ENCODE data around the gene SLC17A2.
"Not testable (repeated sequence)": the region's sequence is repeated elsewhere in the genome, so short reads cannot be mapped to it uniquely, and the experiment has no call there.

SLC17A2 gene

DNA sequence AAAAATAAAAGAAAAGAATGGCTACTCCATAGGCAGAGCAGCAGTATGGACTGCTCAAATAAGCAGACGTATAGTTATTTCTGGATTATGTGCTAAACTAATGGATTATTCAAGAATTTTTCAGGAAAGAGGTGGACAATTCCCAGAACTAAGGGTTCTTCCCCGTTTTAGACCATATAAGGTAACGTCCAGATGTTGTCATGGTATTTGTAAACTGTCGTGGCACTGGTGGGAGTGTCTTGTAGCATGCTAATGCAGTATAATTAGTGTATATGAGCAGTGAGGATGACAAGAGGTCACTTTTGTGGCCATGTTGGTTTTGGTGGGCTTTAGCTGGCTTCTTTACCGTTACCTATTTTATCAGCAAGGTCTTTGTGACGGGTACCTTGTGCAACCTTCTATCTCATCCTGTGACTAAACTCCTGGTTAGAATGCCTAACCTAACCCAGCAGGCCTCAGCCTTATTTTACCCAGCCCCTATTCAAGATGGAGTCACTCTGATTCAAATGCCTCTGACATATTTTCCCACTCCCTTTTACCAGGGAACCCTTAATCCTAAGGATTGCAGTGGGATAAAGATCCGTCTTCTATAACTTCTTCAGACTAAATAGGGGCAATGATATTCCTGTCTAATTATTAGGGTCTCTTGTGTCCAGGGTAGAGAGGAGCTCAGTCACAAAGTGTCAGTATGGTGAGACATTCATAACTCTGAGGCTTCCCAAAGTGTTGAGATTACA, 21.0 kb upstream of the SLC17A2 start:
- TF ChIP-seq CTCF (IDR thresholded peaks at IDR 0.05; ENCODE audit: low read depth, low read length), result no peak
- H3K4me3 ChIP-seq (ENCODE audit: low read depth, low read length), result no peak overlapping the region

GRCh38 chr6:25950297-25950696, 19.8 kb upstream of the SLC17A2 start:
- H3K4me3 ChIP-seq (ENCODE audit: low read depth, low read length), result no peak overlapping the region
- TF ChIP-seq CTCF (IDR thresholded peaks at IDR 0.05; ENCODE audit: low read depth, low read length), result no peak

DNA sequence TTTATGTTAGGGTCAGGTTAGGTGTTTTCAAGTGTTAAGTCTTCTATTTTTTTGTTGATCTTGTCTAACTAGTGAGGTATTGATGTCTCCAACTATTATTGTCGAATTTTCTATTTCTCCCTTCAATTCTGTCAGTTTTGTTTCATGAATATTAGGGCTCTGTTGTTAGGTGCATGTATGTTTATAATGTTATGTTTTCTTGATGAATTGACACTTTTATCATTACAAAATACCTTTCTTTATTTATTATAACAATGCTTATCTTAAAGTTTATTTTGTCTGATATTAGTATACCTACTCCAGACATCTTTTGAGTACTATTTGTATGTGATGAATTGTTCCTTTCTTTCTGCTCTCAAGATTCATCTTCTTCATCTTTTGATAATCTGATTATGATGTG, 19.2 kb upstream of the SLC17A2 start:
- H3K4me3 ChIP-seq (ENCODE audit: low read depth, low read length), result no peak overlapping the region
- TF ChIP-seq CTCF (IDR thresholded peaks at IDR 0.05; ENCODE audit: low read depth, low read length), result no peak

DNA sequence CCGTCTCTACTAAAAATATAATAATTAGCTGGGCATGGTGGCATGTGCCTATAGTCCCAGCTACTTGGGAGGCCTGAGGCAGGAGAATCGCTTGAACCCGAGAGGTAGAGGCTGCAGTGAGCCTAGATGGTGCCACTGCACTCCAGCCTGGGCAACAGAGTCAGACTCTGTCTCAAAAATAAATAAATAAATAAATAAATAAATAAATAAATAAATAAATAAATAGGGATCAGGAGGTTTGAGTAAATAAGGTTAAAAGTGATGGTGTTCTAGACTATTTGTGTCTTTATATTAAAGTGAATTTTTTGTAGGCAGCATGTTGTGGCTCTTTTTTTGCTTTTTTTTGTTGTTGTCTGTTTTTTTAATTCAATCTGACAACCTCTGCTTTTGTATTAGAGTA, 17.0 kb upstream of the SLC17A2 start:
- not testable (repeated sequence) for H3K4me3 ChIP-seq (ENCODE audit: low read depth, low read length)

GRCh38 chr6:25946631-25947030, 16.1 kb upstream of the SLC17A2 start:
- TF ChIP-seq CTCF (IDR thresholded peaks at IDR 0.05; ENCODE audit: low read depth, low read length), result no peak
- no peak overlapping the region for H3K4me3 ChIP-seq (ENCODE audit: low read depth, low read length)

- not testable (repeated sequence) for H3K4me3 ChIP-seq (ENCODE audit: low read depth, low read length)
These were observed 15.2 kb upstream of the SLC17A2 start for GRCh38 chr6:25945738-25946137.

GRCh38 chr6:25944688-25945574, 14.4 kb upstream of the SLC17A2 start:
- H3K4me3 ChIP-seq (ENCODE audit: low read depth, low read length), result no peak overlapping the region
- TF ChIP-seq CTCF (IDR thresholded peaks at IDR 0.05; ENCODE audit: low read depth, low read length), result no peak

DNA sequence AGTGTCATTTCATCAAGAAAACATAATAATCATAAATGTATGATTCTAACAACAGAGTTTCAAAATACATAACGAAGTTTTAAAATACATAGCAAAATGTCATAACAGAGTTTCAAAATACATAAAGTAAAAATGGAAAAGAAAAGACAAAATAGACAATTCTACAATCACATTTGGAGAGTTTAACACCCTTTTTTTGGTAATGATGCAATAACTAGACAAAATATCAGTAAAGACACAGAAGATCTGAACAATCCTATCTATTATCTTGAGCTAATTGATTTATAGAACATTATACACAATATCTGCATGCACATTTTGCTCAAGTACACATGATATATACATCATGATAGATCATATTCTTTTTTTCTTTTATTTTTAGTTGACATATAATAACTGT, 13.4 kb upstream of the SLC17A2 start:
- H3K4me3 ChIP-seq (ENCODE audit: low read depth, low read length), result no peak overlapping the region
- no peak for TF ChIP-seq CTCF (IDR thresholded peaks at IDR 0.05; ENCODE audit: low read depth, low read length)

Measured in WI38 (cell line).